Renal pelvis (tissue), 4 donors: ENCODE results near the gene FLRT2. TPM values are rescaled to one million over a fixed set of nuclear protein-coding genes. Genes with fewer than 3 reads are reported as not detected.

ENCODE experiments used
- DNase-seq: peaks from one replicate; pipeline ENCODE4 v3.0.0-alpha.2; 2013
- polyA plus RNA-seq, 3 donors: library from polyadenylated mRNA; unstranded; fragments of 120-200 nt; gene quantifications; one replicate each; pipeline ENCODE4 v1.2.1, GENCODE V29; 2013; ENCODE audit not compliant: insufficient read length in 3 of 3

Gene FLRT2
- polyA plus RNA-seq, 3 donors, result 204 to 245 (median 221) TPM

DNA sequence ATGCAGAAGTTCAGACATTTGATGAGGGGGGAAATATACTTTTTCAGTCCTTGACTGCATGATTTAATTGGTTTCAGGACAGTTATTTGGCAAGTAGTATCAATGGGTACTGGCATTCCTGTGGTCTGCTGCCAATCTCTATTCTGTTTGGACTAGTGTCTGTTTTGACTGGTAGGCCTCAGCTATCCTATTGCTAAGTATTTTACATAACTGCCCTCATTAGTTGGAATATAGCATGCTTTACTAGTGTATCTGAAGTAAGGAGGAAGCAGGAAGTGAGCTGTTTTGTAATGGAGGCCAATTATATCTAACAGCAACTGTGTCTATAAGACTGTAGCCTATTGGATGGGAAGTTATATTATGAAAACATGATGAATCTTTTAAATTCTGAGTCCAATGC lies 104.3 kb downstream of the FLRT2 start:
- no peak for DNase-seq

DNA sequence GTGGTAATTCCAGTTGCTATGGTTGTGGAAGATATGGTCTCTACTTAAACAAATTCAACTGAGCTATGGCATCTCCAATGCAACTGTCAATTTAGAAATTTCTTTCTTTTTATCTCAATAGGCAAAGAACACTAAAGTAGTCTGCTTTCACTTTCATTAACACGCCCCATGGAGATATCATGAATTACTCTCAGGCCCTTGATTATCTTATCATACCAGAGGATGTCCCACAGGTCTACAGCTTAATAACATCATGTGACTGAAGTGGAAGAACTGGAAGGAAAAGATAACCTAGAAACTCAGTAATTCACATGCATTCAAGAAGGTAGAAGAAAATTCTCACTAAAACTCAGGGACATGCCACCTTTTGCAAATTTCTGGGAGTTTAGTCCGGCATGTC lies 114.3 kb downstream of the FLRT2 start:
- DNase-seq, result no peak

DNA sequence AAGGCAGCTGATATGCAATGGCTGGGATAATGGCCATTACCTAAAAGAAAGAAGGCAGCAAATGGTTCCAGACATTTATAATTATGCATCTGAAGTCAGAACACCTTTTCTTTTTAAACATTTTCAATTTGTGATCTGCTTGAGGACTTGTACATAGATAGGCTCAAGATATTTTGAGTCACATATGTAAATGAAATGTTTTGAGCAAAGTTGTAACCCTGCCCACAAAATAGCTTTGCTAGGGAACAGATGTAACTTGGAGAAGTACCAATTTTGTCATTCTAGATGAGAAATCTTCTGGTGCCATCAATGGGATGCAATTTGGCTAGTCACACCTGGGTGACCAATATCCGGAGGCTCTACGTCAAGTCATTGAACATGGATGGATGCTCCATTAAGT lies 123.1 kb downstream of the FLRT2 start:
- no peak for DNase-seq

DNA sequence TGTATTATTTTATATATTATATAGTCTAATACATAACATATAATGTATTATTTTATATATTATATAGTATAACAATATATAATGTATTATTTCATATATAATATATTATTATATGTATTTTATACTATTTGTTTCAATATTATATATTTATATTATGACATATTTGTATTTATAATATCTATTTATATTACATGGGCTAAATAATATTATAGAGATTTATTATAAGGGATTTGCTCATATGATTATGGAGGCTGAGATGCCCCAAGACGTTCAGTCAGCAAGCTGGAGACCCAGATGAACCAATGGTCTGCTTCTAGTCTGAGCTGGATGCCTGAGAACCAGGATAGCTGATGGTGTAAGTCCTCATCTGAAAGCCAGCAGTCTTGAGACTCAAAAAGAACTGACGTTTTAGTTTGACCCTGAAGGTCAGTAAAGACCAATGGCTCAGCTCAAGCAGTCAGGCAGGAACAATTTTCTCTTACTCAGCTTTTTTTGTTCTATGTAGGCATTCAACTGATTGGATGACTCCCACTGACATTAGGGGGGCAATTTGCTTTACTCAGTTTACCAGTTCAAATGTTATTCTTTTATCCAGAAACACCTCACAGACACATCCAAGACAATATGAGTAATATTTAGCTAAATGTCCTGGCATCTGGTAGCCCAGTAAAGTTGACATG lies 130.4 kb downstream of the FLRT2 start:
- no peak for DNase-seq

DNA sequence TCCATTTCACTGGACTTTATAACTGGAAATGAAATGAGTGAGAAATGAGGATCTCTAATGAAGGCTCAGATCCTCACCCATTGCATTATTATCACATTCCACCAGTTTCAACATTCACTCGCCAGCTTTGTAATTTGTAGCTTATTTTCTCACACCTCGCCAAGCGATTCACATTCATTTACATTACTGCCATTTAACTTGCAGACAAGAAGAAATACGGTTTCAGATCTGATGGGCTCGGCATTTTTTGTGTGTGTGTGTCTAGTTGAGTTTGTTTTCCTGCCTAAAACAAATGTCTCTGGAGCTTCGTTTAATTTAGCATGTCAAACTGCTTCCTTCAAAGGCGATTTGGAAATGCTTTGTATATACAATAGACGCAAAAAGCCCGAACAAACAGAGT lies 132.2 kb downstream of the FLRT2 start:
- no peak for DNase-seq

DNA sequence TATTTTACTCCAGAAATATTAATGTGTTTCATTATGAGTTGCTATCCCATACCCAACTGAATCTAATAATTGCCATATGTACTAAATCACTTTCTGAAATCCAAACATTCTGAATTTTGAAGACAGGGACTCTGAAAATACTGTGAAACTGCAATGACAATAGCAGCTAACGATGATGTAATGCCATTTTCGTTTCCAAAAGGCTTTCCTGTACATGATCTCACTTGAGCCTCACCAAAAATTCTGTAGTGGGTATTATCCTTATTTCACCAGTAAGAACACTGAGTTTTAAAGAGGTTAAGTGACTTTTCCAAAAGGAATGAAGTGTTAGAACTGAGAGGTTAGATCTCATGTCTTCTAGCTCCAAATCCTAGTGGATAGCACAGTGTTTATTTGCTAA lies 133.3 kb downstream of the FLRT2 start:
- DNase-seq, result no peak

DNA sequence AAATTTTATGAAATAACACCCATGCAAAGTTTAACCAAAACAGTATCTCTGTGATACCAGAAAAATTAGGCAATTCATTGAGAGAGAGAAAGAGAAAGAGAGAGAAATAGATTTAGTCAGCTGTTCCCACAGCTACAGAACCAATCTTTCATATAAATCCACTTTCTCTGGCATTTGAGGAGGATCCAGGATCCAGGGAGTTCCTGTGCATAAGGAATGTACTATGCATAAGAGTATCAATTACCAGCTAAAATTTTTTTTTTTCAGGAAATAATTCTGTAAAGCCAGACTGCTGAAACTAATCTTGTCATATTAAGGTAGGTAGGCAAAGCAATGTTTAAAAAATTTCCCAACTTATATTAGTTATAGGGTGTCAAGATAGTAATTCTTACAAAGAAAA lies 133.7 kb downstream of the FLRT2 start:
- no peak for DNase-seq

DNA sequence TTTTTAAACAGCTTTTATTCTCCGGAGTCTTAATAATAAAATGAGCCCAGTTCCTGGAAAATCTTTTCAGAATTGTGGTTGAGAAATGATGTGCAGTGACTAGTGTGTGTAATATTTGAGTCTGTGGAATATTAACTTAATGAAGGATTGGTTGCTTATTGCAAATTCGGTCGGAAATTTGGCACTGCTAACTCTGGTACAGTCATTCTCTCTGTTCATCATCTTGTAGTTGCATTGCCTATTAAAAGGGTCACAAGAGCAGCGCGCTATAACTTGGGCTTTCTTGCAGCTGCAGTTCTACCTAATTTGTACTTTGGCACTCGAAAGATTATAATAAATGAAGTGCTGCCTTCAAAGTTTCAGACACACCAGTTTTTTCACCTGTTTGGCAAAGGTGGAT lies 146.0 kb downstream of the FLRT2 start:
- no peak for DNase-seq

DNA sequence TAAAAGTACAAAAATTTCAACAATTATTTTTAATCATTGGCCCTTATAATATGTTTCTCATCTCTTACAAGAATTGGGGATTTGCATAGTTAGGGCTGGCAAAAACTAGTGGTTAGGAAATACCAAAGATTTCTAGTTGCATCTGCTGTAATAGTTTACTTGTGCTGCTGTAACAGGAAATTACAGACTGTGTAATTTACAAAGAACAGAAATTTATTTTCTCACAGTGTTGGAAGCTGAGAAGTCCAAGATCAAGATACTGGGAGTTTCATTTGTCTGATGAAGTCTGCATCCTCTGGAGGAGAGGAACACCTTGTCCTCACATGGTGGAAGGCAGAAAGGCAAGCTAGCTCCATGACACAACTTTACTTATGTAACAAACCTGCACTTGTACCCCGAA lies 157.0 kb downstream of the FLRT2 start:
- no peak for DNase-seq

DNA sequence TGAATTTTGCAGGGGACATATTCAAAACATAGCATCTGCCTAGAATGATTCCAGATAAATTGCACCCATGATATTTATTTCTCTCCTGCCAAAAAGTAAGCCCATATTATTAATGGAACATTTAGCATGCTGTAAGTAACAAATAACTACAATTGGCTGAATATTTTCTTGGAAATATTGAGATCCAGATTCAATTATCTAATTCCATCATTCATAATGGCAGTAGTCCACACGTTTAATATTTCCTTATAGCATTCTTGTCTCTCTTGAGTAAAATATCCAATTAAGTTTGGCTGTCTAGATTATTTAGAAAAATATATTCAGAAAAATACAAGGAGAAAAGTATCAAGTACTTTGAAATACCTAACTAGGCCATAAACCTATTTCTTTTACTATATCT lies 157.5 kb downstream of the FLRT2 start:
- no peak for DNase-seq

DNA sequence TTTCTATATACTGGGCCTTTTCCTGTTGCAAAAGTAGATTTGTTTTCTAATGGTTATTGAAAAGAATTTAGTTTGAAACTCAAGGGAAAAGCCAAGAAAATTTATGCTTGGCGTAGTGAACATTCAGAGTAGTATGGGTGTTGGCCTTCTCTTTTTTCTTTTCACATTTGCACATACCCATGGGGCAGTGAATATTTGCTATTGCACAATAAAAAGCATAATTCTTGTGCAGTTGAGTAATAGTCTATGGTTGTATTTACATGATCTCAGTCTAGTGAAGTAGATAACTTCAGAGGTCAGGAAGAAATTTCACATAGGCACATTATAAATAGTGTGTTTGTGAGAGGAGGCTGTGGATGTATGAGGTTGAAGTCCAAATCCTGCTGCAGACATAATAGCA lies 158.1 kb downstream of the FLRT2 start:
- DNase-seq, result no peak

DNA sequence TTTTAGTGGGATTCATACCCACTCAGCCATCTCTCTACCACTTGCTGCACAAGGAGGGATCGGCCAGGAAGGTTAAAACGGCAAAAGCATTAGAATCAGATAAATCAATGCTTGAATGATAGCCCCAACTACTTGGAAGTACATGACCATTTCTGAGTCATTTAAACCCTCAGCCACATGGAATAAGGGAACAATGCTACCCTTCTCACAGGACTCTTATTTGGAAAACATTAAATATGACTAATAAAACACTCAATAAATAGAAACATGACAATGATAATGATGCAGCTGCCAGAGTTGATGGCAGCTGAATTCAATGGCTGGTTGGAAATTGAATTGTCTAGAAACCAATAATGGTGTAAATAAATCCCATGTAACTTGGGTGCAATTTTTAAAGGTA lies 165.4 kb downstream of the FLRT2 start:
- no peak for DNase-seq

DNA sequence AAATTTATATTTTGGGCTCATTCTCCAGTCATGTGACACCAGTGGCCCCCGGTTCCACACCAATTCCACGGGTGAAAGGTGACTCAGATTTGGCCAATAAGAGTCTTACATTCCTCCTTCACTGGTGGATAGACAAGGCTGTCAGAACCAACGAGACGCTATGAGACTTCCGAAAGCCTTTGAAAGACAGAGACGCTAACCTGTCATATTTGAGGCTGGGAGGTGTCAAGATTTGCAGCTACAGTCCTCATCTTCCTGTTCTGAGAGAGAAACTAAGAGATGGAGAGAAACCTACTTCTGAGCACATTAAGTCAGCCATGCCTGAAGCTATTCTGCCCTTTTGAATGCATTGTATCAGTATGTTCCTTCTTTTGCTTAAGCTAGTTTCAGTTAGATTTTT lies 171.2 kb downstream of the FLRT2 start:
- no peak for DNase-seq

DNA sequence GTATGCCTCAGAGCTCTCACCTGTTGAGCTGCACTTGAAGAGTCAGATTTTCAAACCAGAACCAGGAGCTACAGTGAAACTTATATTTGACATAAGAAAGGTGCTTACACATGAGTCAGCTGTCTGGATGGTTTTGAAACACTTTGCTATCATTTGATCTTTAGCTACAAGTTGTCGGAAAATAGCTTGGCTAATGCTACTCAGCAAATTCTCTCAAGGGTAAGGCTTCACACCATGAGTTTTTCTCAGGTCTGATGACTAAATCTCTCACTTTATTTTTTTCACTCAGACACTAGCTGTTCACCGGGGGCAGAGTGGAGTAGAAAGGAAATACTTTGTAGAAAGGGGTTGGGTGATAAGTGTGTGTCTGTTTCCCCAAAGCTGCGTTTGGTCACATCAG lies 171.8 kb downstream of the FLRT2 start:
- DNase-seq, result no peak

DNA sequence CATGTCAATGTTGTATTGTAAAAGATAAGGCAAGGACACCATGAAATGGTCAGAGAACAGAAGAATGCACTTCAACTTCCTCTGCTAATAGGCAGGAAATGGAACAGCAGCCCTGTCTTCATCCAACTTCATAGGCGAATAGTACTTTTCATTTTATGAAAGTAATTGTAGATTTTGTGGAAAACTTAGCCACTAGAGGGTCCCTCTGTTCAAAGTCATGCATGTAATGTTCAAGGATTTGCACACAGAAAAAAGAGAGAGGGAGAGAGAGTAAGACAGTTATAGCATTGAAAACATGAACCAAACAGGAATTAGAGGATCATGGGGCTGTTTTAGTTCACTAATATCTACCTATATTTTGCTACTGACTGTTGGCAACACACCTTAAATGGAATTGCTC lies 172.2 kb downstream of the FLRT2 start:
- no peak for DNase-seq

DNA sequence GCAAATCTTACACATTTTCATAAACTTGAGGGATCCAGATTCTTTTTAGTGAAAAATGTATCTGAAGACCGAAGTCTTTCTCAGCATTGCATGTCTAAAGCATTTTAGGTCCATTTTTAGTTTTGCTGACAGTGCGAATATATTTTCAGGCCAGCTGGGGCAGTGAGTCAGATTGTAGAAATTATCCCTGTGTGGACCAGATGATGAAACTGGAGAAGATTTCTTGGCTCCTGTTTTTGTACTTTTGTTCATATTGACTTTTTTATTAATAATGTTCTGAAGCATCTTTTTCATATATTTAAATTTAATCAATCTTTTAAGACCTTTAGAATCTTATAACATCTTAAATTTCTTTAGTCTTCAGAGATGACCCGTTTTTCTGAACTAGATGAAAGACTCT lies 173.1 kb downstream of the FLRT2 start:
- DNase-seq, result no peak
